Esophagus squamous epithelium (tissue), 5 donors: Measurements from ENCODE around the gene TAOK3. TPM values are rescaled to one million over a fixed set of nuclear protein-coding genes. Genes with fewer than 3 reads are reported as not detected.

Experiments used
- DNase-seq: peaks from one replicate; lab custom pipeline; 2025; lab: John Stamatoyannopoulos, UW
- H3K27ac ChIP-seq, 4 donors: fragments of 200-600 bp; sonication (generic); one replicate each; pipeline ENCODE4 v1.5.1; 2016 to 2019; ENCODE audit warnings: mild to moderate bottlenecking in 1 of 4
- H3K27me3 ChIP-seq, 4 donors: fragments of 200-600 bp; sonication (generic); 1 replicate in 3 of 4; 2 replicates in 1 of 4; pipeline versions ENCODE4 v1.5.1 to v1.6.0; 2017 to 2021; ENCODE audit warnings: antibody characterized with exemption in 1 of 4
- H3K36me3 ChIP-seq, 3 donors: fragments of 200-600 bp; sonication (generic); one replicate each; pipeline ENCODE4 v1.5.1; 2016 to 2019
- H3K4me1 ChIP-seq, 3 donors: fragments of 200-600 bp; sonication (generic); one replicate each; pipeline ENCODE4 v1.5.1; 2017 to 2019
- H3K4me3 ChIP-seq, 4 donors: fragments of 200-600 bp; sonication (generic); 1 replicate in 3 of 4; 2 replicates in 1 of 4; pipeline ENCODE4 v1.5.1; 2016 to 2019; ENCODE audit warnings: mild to moderate bottlenecking in 2 of 4, moderate library complexity in 1 of 4
- H3K9me3 ChIP-seq, 3 donors: fragments of 200-600 bp; sonication (generic); one replicate each; pipeline ENCODE4 v1.5.1; 2016 to 2019
- POLR2A ChIP-seq, 4 donors: fragments of 450-650 bp; IDR thresholded peaks; one replicate each; pipeline ENCODE4 v1.6.1; 2017; ENCODE audit warnings: antibody characterized with exemption in 4 of 4, mild to moderate bottlenecking in 4 of 4, moderate library complexity in 3 of 4
- WGBS, 2 donors: methylation state at CpG; one replicate each; pipeline ENCODE4 v1.1.5; 2018; 5-methylcytosine and 5-hydroxymethylcytosine counted together
- intact Hi-C: fragments of 100-400 bp; cut with DNase I; formaldehyde crosslinking; loops from one replicate; pipeline ENCODE4 v1.15.0; 2022
- total RNA-seq, 4 donors: library from RNA; depleted of rRNA; stranded (reverse); fragments of >200 nt; gene quantifications; one replicate each; pipeline ENCODE4 v1.1.0, GENCODE V29; 2016
- TF ChIP-seq, protein P1 (sequence below), 6 experiments: fragments of 450-650 bp in 4 of 6; fragments of 200-600 bp in 2 of 6; sonication (generic) in 2 of 6; IDR thresholded peaks; one replicate each; pipeline ENCODE4 v1.5.1; 2016 to 2019; ENCODE audit warnings: antibody characterized with exemption in 6 of 6, mild to moderate bottlenecking in 4 of 6, moderate library complexity in 4 of 6
- donor health status: DM: yes; HTN: yes; CAD: no.

TAOK3 gene
- total RNA-seq, 4 donors from 2014 or later, result 13.7 to 27.7 (median 21.1) TPM

DNA sequence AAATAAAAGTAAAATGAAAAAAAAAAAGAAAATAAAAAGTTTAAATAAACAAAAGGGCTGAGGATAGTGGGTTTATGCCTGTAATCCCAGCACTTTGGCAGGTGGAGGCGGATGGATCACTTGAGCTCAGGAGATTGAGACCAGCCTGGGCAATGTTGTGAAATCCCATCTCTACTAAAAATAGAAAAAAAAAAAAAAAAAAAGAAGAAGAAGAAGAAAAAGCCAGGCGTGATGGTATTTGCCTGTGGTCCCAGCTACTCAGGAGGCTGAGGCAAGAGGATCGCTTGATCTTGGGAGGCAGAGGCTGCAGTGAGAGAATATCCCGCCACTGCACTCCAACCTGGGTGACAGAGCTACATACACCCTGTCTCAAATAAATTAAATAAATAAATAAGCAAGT, 3.9 kb downstream of the TAOK3 start:
- Histone ChIP-seq H3K9me3 (no peaks in the 10 kb centered on the region), H3K27me3 (no peaks in the 10 kb centered on the region), H3K4me3 (no peak overlapping the region), H3K27ac (no peak overlapping the region), H3K4me1 (peaks cover 4 to 31% (median 4%) of the 10 kb centered on the region in 3 donors), H3K36me3 (no peaks in the 10 kb centered on the region)
- no peak for DNase-seq
- 79% methylated on average over 4 of the region's 4 CpGs for WGBS, 2 donors
- no peak for TF ChIP-seq POLR2A (IDR thresholded peaks at IDR 0.05)
- intact Hi-C loops, result no loop called here

DNA sequence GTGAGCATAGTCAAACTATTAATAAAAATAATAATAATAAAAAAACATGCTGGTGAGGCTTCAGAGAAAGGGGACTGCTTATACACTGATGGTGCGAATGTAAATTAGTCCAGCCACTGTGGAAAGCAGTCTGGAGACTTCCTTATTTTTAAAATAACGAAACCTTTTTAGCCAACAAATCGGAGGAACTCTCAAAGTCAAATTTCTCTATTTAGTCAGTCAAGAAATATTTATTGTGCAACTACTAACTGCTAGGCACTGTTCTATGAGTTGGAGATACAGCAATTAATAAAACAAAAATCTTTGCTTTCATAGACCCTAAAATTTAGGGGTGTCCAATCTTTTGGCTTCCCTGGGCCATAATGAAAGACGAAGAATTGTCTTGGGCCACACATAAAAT, 10.8 kb downstream of the TAOK3 start:
- no peak for TF ChIP-seq POLR2A (IDR thresholded peaks at IDR 0.05)
- TF ChIP-seq, protein P1, sequence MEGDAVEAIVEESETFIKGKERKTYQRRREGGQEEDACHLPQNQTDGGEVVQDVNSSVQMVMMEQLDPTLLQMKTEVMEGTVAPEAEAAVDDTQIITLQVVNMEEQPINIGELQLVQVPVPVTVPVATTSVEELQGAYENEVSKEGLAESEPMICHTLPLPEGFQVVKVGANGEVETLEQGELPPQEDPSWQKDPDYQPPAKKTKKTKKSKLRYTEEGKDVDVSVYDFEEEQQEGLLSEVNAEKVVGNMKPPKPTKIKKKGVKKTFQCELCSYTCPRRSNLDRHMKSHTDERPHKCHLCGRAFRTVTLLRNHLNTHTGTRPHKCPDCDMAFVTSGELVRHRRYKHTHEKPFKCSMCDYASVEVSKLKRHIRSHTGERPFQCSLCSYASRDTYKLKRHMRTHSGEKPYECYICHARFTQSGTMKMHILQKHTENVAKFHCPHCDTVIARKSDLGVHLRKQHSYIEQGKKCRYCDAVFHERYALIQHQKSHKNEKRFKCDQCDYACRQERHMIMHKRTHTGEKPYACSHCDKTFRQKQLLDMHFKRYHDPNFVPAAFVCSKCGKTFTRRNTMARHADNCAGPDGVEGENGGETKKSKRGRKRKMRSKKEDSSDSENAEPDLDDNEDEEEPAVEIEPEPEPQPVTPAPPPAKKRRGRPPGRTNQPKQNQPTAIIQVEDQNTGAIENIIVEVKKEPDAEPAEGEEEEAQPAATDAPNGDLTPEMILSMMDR (IDR thresholded peaks at IDR 0.05), result no peak
- no peak overlapping the region for H3K4me3 ChIP-seq
- WGBS, 2 donors, result 91 to 94% methylated on average over 4 of the region's 4 CpGs
- DNase-seq, result no peak
- H3K27ac ChIP-seq, result no peak overlapping the region
- H3K27me3 ChIP-seq, result no peaks in the 10 kb centered on the region
- intact Hi-C loops, result no loop called here
- H3K9me3 ChIP-seq, result no peaks in the 10 kb centered on the region
- peaks cover 2 to 24% (median 3%) of the 10 kb centered on the region in 3 donors for H3K4me1 ChIP-seq
- H3K36me3 ChIP-seq, result no peaks in the 10 kb centered on the region

DNA sequence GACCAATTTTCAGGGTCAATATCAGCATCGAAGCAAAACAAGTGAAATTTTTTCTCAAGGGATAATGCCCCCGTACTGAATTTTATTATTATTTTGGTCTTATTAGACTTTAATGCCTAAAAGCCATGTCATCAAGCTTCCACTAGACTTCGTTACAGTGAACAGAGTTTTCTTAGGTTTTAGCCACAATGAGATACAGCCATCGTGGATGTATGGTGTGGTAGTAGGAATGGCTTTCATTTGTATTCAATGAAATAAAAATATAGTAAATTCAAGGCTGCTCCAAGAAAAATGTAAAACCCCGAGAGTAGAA, 11.7 kb downstream of the TAOK3 start:
- H3K36me3 ChIP-seq, result no peaks in the 10 kb centered on the region
- no peak overlapping the region for H3K4me3 ChIP-seq
- no peak overlapping the region for H3K27ac ChIP-seq
- no peaks in the 10 kb centered on the region for H3K9me3 ChIP-seq
- peaks cover 6 to 31% (median 6%) of the 10 kb centered on the region in 3 donors for H3K4me1 ChIP-seq
- WGBS, 2 donors, result 64 to 65% methylated on average over 5 of the region's 5 CpGs
- H3K27me3 ChIP-seq, result no peaks in the 10 kb centered on the region
- intact Hi-C loops, result no loop called here
- no peak for DNase-seq
- TF ChIP-seq POLR2A (IDR thresholded peaks at IDR 0.05), result no peak
- TF ChIP-seq, protein P1 (IDR thresholded peaks at IDR 0.05), result no peak

DNA sequence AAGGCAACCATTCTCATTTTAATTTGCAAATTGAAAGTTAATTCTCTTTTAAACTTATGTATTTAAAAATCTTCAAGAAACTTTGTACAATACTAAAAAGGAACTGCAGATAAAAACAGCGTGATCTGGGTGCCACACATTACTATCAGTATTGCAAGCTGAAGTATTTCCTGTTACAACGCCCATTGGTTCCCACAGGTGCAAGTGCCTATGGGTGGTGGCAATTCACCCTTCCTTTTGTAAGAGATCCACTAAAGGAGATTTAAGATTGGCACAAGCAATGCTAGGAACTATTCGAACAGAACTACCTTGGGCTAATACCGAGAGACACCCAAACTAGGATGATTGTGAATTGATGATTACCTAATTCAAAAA, 13.2 kb downstream of the TAOK3 start:
- DNase-seq, result no peak
- H3K27ac ChIP-seq, result peak overlapping the region in 2 of 4 donors; percentile 13 to 39
- H3K9me3 ChIP-seq, result no peaks in the 10 kb centered on the region
- intact Hi-C loops, result no loop called here
- 76 to 79% methylated on average over 4 of the region's 4 CpGs for WGBS, 2 donors
- peak overlapping the region in 2 of 4 donors; percentile 8 to 12 for H3K4me3 ChIP-seq
- peaks cover 6 to 34% (median 6%) of the 10 kb centered on the region in 3 donors for H3K4me1 ChIP-seq
- TF ChIP-seq, protein P1 (IDR thresholded peaks at IDR 0.05), result no peak
- TF ChIP-seq POLR2A (IDR thresholded peaks at IDR 0.05), result no peak
- no peaks in the 10 kb centered on the region for H3K27me3 ChIP-seq
- peaks cover 0 to 2% (median 0%) of the 10 kb centered on the region in 3 donors for H3K36me3 ChIP-seq

DNA sequence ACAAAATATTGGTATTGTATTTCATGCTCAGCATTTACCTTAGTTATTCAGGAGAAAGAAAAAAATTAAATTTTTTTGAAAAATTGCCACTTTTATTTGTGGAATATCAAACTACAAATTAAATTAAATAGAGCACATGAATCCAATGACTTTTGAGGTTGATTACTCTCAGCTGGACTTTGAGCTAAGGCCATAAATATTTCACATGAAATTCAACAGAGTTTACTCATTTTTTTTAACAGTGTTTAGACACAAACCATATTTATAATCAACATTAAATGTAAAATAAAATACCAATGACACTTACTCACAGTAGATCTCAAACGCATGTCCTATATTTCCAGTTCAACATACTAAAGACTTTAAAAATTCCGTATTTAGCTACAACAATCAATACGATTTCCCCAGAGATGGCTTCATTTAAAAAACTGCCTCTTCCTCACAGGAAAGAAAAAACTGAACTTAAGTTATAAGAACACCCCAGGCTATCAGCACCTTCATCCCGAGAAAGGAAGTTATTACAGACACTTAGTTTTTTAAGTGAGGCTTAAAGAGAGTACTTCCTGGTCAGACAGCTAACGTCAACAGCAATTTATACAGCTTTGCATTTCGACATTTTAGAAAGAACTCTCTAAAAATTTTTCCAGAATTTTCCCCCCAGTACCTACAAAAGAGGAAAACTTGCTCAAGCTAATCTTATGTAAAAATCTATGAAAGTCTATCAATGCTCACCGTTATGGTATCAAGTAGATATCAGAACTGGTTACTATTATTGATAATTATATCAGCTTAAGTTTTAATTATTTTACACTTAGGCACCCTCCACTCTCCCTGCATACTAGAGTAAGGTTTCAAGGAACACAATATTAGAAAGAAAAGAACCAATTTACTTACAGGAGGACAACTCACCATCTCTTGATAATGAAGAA, 13.8 kb downstream of the TAOK3 start:
- no peak for DNase-seq
- intact Hi-C loops, result no loop called here
- no peaks in the 10 kb centered on the region for H3K27me3 ChIP-seq
- peak overlapping the region in 2 of 4 donors; percentile 8 to 12 for H3K4me3 ChIP-seq
- no peaks in the 10 kb centered on the region for H3K9me3 ChIP-seq
- H3K36me3 ChIP-seq, result peaks cover 0 to 5% (median 0%) of the 10 kb centered on the region in 3 donors
- WGBS, 2 donors, result 50 to 57% methylated on average over 7 of the region's 7 CpGs
- TF ChIP-seq POLR2A (IDR thresholded peaks at IDR 0.05), result no peak
- TF ChIP-seq, protein P1 (IDR thresholded peaks at IDR 0.05), result no peak
- peaks cover 6 to 34% (median 6%) of the 10 kb centered on the region in 3 donors for H3K4me1 ChIP-seq
- peak overlapping the region in 2 of 4 donors; percentile 28 to 39 for H3K27ac ChIP-seq
